Right lobe of liver (tissue), 4 donors: Measurements from ENCODE around the gene ATP2B3.

Experiments
- POLR2A ChIP-seq: fragments of 450-650 bp; IDR thresholded peaks from one replicate; pipeline ENCODE4 v1.6.1; 2017; ENCODE audit warnings: antibody characterized with exemption, mild to moderate bottlenecking
- TF ChIP-seq, protein P1 (sequence below), 4 donors: fragments of 200-600 bp in 3 of 4; fragments of 450-650 bp in 1 of 4; IDR thresholded peaks; one replicate each; pipeline versions ENCODE4 v1.5.1 to v1.8.0; 2016 to 2022; ENCODE audit warnings: antibody characterized with exemption in 4 of 4, mild to moderate bottlenecking in 2 of 4
- donor health status: DM: no; HTN: no; CAD: no.
- donor health status: DM: no; HTN: no; CAD: no.
- donor health status: DM: no; HTN: yes; CAD: no.

DNA sequence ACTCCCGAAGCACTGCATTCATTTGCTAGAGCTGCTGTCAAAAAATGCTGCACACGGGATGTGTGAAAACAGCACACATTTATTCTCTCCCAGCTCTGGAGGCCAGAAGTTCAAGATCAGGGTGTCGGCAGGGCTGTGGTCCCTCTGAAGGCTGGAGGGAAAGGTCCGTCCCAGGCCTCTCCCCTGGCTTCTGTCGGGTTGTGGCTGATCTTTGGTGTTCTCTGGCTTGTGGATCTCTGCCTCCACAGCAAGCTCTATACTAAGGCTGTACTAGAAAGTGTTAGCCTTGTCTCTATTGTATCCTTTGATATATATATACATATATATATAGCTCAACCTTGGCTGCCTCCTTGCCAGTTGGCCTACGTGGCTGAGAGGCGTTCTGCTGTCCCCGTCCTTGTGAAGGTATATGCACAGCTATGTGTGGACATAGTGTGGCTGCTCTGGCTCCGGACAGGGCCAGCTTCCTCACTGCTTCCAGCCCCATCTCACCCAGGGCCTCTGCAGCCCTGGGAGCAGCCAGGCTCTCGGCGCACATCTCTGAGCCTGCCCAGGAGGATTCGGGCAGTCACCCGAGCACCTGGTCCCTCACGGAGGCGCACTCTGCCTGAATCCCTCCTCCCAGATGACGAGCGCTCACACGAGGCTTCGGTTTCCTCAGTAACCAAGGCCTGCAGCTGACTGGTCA lies 114.6 kb downstream of the ATP2B3 start:
- no peak for TF ChIP-seq POLR2A
- TF ChIP-seq, protein P1, sequence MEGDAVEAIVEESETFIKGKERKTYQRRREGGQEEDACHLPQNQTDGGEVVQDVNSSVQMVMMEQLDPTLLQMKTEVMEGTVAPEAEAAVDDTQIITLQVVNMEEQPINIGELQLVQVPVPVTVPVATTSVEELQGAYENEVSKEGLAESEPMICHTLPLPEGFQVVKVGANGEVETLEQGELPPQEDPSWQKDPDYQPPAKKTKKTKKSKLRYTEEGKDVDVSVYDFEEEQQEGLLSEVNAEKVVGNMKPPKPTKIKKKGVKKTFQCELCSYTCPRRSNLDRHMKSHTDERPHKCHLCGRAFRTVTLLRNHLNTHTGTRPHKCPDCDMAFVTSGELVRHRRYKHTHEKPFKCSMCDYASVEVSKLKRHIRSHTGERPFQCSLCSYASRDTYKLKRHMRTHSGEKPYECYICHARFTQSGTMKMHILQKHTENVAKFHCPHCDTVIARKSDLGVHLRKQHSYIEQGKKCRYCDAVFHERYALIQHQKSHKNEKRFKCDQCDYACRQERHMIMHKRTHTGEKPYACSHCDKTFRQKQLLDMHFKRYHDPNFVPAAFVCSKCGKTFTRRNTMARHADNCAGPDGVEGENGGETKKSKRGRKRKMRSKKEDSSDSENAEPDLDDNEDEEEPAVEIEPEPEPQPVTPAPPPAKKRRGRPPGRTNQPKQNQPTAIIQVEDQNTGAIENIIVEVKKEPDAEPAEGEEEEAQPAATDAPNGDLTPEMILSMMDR (IDR thresholded peaks at IDR 0.05) = no peak
